HG02981 (cell line): ENCODE results near the gene RPS6KA2.
A peak's percentile ranks its signal among the peaks of the same experiment; 100 is the strongest.

Experiments used
- ATAC-seq: cut with Tn5 transposase; IDR thresholded peaks from one replicate; pipeline ENCODE4 v1.9.1; 2021; ENCODE audit warnings: mild to moderate bottlenecking, moderate library complexity; ENCODE audit not compliant: unreplicated experiment

RPS6KA2 gene

DNA sequence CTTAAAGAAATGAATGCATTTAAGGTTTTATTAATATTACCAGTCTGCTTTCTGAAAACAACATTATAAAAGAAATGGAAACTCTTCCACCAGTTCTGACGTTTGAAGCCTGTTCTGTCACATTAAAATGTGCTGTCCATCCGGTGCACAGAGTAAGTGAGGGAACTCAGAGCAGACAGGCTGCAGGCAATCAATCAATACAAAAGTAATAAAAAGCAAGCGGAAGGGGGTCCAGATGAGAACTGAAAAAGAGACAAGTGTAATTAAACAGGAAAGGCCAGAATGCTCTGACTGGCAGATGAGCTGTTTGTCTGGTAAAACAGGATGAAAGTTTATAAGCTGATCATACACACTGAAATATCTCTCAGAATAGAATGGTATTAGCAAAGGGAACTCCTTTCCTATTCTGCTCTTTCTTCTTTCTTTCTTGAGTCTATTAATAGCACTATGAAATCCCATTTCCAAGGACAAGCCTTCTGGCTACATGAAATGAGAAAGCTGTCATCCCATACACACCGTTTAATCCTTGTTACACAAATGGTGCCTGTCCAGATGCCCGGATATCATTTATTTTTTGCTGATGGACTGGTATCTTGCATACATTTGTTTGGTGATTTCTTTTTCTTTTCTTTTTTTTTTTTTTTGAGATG is 134.8 kb downstream of the RPS6KA2 start:
- no peak for ATAC-seq

DNA sequence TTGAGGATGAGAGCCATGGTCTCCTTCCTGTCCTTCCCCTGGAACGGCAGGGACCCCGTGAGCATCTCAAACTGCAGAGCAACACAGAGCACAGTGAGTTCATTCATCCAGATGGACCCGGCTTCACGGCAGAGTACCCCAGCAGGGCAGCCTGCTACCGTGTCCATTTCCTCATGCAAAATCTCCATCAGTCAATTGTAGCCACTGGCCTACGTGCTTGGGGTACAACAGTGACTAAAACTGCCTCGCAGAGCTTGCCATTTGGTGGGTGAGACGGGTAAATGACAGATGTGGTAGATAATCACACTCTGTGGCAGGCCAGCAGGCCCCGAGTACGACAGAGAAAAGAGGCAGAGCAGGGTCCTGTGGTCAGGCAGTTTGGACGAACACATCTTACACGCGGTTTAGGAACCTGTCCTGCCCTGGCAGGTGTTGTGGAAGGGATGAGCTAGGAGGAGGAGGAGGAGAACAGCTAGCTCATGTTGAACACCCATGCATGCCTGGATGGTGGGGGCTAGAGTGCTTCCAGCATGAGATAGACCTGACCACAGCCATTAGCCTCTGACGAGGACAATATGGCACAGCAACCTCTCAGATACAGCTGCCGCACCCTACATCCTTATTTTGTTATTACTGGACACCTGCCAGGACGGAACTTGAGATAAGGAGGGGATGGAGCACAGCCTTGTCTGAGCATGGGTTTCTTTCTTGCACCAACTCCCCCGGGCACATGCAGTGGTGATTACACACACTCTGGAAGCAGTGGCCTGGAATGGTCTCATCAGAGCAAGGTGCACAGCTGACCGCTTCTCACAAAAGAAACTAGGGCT is 136.2 kb downstream of the RPS6KA2 start:
- no peak for ATAC-seq

DNA sequence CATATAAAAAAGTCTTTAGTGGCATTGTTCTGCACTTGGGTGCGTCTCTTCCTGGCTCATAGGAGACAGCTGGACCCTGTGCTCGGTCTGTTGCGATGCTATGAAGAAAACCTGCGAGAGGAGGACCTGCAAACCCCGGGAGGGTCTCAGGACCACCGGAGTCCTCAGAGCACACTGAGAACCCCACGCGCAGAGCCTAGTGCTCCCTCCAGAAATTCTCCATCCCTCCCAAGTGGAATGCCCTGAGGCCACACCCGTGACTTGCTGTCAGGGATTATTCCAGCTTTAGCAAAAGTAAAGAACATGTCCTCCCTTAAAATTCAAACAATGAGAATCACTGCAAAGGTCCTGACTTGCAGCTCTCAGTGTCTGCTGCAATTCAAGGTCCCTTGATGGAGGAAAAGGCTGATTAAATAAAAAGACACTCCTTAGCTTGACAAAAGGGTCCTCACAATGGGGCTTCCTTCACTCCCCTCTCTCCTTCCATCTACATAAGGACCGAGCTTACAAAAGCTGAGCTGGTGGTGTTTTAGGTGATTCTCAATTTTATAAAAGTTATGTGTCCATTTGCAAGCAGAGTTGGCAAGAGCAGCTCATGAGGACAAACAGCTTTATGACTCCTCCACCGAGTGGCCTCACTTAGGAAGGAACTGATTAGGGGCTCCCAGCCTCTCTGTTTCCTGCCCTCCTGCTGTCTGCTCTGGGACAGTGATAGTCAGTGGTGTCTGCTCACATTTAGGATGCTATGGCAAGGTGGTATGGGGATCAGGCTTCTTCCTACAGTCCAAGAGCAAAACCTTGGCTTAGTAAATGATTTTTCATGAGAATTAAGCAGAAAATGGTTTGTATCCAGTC is 137.5 kb downstream of the RPS6KA2 start:
- ATAC-seq, result no peak

DNA sequence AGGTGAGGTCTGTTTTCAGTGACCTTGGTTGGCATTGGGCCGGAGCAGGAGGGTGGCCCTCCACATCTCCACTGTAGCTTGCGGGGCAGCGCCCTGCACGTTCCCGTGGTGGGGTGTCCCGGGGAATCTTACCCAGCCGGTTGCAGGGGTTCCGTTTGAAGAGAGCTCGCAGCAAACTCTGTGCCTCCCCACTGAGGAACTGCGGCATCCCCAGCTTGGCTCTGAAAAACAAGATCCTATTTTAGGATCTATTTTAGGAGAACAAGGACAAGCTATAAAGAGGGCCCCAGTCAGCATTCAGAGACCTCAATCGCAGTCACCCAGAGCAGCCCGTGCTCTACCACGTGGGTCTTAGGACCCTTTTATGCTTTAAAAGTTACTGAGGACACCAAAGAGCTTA is 138.3 kb downstream of the RPS6KA2 start:
- ATAC-seq, result no peak

DNA sequence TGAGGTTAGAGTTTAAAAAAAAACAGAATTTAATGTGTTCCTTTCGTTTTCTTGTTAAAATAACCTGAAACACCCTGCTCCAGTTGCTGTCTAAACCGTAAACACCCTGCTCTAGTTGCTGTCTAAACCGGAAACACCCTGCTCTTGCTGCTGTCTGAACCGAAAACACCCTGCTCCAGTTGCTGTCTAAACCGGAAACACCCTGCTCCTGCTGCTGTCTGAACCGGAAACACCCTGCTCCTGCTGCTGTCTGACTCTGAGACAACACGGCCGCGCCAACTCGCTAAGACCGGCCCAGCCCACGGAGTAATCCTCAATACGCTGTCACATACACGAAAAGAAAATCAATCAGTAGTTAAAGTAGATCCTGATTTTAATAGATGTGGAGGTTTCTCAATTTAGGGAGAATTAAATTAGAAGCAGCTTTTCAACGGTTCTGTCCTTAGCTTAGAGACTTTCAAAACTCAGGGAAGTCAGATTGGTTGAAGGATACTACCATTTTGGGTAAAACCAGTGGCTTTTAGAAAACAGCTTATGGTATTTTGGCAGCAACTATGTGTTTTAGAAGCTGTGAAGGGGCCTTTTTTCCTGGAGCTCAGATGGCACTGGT is 138.9 kb downstream of the RPS6KA2 start:
- peak; percentile 88 for ATAC-seq

DNA sequence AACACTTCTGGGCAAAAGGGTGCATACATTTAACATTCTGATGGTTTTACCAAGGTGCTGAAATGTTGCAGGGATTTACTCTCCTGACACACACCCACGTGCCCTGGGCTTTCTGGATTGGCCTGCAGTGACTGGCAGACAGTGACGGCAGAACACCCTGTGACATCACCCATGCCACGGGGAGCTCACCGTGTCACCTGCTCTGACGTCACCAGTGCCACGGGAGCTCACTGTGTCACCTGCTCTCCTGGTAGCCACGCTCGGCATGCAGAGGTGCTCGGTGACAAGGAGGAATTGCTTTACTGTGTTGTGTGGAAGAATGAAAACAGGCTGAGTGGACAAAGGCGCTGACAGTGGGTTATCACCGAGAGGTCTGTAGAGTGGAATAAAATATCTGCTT is 139.9 kb downstream of the RPS6KA2 start:
- no peak for ATAC-seq

DNA sequence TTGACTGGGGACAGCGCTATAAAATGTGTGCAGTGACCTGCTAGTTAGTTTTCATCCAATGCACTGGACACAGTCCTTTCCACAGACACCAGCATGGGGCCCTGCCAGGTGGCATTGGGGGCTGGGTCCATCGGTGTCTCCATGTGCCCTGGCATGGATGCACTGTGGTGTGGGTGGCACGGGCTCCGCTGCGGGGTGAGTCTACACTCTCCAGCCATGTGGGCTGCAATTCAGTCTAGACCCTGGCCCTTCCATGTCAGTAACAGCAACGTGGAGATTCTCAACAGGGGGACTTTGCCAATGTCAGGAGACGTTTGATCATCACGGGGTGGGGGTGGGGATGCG is 140.5 kb downstream of the RPS6KA2 start:
- no peak for ATAC-seq

DNA sequence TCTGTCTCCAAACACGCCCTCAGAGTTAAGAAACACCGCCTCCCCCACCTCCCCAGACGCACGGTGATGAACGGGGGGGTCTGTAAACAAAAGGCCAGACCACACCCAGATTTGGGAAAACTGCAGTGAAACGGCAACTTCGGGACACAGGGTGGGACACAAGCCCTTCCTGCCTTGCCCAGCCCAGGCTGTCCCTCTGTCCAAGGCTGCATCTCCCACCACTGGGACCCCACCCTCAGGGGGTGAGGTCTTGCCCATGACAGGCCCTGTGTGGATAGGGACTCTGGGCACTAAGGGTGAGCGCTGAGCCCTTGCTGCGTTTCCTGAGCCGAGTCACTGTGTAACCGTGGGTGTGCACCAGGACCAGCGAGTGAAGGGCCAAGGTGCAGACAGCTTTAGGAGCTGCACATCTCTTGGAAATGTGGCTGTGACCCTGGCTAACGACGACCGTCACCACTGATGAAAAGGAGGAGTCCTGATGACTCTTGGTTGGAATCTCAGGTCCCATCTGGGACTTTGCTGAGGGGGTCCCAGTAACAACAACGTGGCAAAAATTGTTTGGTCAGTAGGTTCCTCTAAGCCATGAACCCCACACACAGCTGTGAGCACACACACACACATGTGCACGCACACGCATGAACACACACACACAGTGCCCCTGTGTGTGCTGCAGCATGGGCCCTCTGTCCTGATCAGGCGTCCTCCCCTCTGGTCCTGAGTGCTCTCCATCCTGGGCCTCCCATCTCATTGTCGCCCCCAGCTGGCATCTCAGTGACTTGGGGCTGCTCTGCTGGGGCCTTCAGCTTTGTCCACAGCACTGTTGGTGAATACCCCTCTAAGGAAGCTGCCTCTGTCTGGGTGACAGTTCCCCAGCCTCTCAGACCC is 141.2 kb downstream of the RPS6KA2 start:
- no peak for ATAC-seq

DNA sequence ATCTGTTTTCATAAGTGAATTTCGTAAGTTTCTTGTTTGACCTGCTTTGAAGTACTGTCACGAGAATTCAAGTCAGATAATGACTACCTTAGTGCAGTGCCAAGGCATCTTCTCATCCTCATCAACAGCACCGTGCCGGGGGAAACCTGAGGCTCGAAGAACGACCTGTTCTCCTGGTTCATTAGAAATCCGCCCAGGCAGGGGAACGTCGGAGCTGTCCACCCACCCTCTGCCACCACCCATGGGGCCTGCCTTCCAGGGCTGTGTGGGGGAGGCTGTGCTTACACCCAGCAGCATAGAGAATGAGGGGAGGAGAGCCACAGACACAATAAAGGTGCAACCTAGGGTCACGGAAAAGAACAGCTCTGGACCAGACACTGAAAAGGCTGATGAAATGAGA is 142.2 kb downstream of the RPS6KA2 start:
- ATAC-seq, result no peak

DNA sequence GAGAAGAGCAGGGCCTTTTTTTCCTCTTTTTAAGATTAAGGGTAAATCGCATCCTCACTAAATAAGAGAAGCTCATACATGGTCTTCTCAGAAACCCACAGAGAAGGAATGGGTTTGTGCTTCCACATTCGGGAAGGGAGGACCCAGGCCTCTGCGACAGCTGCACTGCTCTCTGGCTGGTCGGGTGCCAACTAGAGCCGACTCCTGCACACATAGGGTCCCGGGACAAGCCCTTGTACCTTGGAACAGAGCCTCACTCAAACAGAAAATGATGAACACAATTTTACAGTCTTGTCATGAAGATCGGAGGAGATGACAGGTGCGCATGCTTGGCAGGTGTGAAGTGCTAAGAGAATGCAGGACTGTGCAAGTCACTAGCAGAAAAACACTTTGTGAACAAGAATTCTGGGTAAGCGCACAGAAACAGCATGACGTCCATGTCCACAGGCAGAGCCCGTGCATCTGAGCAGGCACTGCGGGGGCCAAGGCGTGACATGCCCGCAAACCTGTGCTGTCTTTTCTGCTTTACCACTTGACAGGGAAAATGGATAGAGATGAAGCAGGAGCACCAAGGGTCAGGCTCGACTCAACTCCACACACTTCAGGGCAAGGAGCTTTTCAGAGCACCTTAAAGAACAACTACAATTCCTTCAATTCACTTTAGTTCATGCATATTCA is 143.3 kb downstream of the RPS6KA2 start:
- ATAC-seq, result no peak

DNA sequence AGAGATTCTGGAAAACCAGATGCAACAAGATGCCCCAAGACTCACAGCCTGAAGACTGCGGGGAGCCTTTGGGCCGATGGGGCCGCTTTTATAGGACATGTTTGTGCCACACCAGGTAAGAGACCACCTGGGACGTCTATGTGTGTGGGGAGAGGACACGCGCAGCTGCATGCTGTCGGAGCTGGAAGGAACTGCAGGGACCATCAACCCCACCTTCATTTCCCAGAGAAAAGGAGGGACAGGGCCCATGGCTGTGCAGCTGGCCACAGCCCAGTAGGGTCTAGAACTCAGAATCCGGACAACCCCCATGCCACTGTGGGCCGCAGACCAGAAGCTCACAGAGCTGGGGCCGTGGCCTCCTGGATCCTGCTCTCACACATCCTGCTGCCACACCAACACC is 144.0 kb downstream of the RPS6KA2 start:
- ATAC-seq, result no peak

DNA sequence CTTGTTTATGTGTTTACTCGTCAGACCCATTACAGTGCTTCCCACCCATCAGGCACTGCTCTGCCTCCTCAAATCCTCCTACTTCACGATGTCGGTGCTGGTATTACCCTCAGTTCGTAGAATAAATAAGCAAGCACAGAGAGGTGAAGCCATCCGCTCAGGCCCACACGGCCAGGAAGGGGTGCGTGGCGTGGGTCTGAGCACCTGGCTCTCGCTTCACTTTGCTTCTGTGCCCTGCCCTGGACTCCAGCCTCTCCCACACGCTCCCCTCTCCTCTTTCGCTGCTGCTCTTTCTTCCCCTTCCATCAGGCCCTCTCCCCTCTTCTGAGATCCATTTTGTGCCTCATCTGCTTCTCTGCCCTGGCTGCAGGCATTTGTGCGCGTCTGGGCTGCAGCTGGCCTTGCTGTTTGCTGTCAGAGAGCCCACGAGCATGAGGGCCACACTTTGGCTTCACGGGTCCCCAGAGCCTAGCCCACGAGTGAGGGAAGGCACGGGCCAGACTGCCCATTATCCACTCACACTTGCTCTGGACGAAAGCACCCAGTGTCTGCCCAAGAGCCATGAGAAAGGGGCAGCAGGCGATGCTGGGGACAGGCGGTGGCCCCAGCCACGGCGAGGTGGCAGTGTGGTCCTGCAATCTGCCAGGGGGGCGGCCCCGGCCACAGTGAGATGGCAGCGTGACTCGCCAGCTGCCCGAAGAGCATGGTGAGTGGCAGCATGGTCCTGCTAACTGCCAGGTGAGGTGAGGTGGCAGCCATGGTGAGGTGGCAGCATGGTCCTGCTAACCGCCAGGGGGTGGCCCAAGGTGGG is 148.1 kb downstream of the RPS6KA2 start:
- no peak for ATAC-seq

DNA sequence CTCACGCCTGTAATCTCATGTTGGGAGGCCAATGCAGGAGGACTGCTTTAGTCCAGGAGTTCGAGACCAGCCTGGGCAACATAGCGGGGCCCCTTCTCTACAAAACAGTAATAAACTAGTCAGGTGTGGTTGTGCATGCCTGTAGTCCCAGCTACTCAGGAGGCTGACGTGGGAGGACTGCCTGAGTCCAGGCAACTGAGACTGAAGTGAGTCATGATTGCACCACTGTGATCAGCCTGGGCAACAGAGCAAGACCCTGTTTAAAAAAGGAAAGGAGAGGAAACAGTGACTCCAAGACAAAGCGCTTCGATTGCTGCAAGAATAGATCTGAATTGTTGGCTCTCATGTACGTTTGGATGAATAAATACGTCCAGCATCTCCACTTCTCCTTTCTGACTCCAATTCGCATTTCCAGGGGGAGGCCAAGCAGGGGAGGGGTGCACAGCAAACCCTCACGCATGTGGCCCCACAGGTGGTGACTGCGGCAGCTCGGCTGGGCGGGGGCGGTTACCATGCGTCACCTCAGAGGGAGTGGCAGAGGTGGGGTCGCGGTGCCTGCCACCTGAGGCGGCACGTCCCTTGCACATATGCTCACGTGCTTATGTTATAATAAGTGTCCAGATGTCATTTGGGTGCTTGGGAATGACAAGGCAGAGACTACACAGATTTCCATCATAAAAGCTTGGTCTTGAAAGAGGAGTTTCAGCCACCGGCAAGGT is 149.2 kb downstream of the RPS6KA2 start:
- no peak for ATAC-seq

DNA sequence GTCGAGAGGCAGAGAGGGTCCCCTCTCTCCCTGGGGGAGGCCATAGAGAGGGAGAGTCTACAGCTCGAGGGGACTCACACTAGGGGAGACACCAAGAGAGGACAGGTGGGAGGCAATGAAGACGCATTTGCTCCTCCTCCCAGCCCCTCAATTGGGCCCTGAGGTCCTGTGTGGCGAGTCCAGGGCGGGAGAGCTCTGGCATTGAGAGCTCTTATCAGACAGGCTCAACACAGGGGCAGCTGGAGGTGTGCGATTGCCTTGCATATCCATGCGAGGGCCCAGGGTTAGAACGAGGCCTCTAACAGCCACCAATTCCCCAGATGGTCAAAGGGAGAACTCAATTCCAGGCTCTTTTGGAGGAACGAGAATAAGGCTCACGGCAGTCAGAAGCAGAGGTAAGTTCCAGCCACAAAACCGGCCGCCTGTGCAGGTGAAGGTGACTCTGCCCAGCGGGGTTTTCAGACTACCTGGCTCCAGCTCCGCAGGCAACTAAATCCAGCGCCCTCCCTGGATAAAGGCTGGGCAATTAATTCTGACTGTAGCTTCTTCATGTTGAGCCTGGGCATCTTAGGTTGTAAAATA is 150.3 kb downstream of the RPS6KA2 start:
- ATAC-seq, result no peak

DNA sequence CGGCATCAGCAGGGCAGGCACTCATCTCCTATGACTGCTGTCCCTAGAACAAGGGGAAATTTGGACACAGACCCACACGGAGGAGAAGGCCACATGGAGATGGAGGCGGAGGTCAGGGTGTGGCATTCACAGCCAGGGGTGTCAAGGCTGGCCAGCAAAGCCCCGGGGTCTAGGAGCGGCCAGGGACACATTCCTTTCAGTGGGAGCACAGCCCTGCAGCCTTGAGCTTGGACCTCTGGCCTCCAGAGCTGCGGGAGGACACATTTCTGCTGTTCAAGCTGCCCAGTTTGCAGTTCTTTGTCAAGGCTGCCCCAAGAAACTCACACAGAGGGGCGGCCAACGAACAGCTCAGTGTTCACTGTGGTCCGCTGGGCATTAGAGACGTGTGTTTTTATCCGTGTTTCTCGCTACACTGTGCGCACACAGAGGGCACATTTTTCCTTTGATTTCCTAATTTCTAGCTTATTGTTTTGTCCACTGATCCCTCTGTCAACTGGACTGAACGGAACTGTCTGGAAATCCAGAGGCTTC is 150.9 kb downstream of the RPS6KA2 start:
- ATAC-seq, result no peak

DNA sequence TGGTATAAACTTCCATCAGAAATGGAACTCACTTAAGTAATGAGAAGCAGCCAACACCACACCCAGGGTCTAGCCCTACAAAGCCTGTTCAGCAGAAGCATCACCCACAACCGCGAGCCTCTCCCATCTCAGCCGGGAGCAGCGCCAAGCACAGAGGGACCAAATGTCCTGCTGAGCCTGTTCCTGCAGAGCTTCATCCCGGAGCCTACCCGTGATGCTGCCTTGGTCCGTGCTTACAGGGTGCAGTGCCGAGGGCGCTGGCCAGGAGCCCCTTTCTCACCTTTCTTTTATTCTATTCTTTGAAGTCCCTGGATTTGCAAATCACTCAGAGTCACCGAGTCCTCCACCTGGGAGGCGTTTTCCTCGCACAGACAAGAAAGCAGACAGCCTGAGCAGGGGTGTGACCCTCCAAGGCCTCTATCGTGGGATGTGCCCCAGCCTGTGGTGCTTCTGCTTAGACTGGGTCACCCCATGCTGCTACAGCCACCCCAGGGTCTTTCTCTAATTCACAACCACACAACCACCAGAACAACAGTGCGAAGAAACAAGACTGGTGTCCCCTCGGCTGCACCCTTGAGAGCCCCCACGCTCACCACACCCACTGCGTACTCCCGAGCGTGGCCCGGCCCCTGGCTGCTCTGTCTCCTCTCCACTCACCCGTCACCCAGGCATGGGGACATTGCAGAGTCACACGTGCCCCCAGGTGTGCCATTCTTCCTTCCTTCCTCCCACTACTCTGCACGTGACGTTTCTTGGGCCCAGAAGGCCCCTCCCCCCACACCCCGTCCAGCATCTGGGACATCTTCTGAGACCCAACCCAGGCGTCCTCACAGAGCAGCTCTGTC is 152.1 kb downstream of the RPS6KA2 start:
- no peak for ATAC-seq
